EL (cell line): ENCODE data around the gene NPLOC4.

Source experiments
- DNase-seq: peaks from one replicate; pipeline ENCODE4 v3.0.0-alpha.2; 2016

The NPLOC4 gene

DNA sequence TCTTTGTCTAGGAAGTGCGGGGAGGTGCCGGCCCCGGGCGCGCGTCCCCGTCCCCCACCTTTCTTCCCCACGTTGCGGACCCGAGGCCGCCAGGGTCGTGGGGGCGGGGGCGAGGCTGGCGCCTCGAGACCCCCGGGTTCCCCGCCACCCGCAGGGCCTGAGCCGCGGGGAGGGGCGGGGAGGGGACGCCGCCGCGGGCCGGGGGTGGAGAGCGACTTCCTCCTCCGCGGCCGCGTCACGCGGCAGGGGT, 122.5 kb downstream of the NPLOC4 start:
- DNase-seq: no peak

DNA sequence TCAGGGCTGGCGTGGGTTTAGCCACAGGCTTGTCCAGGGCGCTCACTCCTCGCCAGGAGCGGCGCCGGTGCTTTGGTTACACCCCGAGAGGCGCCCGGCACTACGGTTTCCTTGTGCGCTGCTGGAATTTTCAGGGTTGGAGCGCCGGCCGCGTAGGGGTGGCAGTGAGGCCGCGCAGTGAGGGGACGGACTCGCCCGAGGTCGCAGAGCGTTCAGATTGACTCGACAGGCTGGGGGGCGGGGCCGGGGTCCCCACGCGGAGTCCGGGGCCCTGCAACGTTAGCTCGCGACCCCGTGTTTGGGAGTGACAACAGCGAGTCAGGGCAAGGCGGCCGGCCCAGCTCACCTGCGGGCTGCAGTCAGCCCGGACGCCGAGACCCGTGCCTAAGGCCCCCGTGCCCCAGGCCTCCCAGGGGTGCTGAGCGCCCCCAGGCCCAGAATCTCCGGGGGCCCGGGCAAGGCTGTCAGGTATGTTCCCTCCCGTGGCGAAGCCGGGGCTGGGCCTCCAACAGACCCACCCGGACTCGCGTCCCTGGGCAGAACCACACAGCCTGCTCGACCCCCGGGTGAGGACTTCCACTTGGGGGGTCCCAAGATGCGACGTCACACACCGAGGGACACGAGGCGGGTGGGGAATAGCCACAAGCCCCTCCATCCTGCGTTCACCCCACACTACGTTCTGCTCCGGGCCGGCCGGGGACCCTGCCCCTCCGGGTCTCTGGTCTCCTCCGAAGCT, 123.0 kb downstream of the NPLOC4 start:
- peak; percentile 82 for DNase-seq

DNA sequence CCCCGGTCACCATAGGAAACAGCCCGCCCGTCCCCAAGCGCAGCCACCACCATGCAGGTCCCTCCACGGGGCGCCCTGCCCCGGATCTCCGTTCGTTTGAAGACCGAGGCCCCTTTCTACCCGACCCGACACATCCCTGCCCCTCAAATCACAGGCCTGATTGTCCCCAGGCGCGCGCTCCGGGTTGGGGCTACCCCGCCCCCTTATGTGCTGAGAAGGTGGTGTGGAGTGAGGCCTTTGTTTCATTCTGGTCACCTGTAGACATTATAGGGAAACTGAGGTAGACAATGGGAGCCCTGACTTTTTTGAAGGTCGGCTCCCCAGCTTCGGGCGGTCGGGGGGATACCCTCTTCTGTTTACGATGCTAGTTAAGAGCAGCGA, 123.5 kb downstream of the NPLOC4 start:
- DNase-seq: peak; percentile 72

DNA sequence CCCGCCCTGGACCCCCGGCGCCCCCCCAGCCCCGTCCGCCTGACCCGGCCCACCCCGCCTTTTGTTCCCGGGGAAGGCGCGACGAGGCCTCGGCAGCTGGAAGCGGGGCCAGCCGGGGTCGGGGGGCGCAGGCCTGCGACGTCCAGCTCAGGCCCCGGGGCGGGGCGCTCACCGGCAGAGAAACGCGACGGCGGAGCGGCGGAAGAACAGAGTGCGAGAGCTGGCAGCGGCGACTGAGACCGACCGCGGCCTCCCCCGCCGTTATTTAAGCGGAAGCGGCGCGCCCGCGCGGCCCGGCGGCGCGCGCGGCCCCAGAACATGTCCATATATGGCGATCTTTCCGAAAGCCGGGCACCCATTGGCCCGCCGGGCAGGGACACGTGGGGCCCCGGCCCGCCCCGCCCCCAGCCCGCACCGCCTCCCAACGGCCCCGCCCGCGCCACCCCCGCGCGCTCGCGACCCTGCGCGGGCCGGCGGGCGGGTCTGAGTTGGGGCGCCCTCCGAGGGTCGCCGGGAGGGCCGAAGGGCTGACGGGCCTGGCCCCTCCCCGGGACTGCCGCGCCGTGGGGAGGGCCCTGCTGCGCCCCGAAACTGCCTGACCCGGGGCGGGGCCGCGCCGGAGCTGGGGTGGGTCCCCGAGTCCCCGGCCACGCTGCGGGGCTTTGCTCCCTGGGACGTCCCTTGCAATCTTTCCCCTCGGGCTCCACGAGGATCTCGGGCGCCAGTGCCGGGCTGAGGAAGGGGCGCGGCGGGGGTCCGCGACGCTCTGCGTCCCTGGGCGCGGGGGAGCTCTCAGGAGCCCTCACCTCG, 124.1 kb downstream of the NPLOC4 start, which contains the start of gene ACTG1:
TSS of gene ACTG1 (minus strand) at position 238 of the 810 bp plus-strand sequence. CDS start 445 bp downstream, outside the sequence.
- peak; percentile 93 for DNase-seq

DNA sequence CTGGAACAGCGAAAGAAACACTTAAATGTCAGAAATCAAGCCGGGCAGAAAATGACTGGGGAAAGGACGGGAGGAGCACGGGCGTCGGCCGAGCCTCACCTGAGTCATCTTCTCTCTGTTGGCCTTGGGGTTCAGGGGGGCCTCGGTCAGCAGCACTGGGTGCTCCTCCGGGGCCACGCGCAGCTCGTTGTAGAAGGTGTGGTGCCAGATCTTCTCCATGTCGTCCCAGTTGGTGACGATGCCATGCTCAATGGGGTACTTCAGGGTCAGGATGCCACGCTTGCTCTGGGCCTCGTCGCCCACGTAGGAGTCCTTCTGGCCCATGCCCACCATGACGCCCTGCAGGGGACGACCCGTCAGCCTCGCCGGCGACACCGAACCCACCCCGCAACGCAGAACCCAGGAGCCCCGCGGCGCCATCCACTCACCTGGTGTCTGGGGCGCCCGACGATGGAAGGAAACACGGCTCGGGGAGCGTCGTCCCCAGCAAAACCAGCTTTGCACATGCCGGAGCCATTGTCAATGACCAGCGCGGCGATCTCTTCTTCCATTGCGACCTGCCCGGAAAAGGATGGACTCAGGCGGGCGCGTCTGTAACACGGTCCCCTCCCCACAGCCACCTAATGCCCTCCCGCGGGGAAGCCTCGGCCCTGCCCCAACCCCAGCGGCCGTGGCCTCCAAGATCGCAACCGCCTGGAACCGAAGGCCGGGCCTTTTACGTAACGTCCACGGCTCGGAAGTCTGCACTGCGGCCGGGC, 124.9 kb downstream of the NPLOC4 start:
- no peak for DNase-seq

DNA sequence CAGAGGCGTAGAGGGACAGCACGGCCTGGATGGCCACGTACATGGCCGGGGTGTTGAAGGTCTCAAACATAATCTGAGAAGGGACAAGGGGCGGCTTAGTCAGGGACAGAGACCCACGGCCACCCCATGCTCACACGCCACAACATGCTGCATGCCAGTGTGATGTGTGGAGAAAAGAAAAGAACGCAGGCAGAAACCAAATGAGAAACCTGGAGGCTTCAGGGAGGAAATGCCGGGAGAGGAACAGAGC, 125.4 kb downstream of the NPLOC4 start:
- DNase-seq: peak; percentile 38

DNA sequence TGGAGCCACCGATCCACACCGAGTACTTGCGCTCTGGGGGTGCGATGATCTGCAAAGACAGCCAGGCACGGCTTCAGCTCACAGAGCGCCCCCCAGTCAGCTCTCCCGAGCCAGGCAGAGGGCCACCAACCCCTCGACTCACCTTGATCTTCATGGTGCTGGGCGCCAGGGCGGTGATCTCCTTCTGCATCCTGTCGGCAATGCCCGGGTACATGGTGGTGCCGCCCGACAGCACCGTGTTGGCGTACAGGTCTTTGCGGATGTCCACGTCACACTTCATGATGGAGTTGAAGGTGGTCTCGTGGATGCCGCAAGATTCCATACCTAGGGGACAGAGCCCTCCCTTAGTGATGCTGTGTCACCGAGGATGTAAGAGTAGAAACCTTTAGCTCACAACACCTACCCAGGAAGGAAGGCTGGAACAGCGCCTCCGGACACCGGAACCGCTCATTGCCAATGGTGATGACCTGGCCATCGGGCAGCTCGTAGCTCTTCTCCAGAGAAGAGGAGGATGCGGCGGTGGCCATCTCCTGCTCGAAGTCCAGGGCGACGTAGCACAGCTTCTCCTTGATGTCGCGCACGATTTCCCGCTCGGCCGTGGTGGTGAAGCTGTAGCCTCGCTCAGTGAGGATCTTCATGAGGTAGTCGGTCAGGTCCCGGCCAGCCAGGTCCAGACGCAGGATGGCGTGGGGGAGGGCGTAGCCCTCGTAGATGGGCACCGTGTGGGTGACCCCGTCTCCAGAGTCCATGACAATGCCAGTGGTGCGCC, 125.9 kb downstream of the NPLOC4 start:
- no peak for DNase-seq

DNA sequence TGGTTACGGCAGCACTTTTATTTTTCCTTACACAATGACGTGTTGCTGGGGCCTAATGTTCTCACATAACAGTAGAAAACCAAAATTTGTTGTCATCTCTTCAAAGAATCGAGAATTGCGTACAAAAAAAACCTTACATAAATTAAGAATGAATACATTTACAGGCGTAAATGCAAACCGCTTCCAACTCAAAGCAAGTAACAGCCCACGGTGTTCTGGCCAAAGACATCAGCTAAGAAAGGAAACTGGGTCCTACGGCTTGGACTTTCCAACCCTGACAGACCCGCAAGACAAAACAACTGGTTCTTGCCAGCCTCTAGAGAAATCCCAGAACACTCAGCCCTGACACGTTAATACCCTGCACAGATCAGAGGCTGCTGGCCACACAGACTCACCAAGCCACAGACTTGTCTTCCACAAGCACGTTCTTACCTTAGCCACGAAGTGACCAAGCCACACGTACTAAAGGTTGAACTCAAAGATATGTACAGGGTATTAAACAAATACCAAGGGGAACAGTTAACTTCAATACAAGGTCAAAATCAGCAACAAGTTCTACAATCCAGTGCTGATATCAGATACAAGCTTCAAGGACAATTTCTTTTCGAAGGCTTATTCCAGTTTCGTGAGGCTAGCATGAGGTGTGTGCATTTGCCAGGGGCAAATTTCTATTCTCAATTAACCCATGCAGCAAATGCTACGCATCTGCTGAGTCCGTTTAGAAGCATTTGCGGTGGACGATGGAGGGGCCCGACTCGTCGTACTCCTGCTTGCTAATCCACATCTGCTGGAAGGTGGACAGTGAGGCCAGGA, 126.7 kb downstream of the NPLOC4 start:
- peak; percentile 43 for DNase-seq

DNA sequence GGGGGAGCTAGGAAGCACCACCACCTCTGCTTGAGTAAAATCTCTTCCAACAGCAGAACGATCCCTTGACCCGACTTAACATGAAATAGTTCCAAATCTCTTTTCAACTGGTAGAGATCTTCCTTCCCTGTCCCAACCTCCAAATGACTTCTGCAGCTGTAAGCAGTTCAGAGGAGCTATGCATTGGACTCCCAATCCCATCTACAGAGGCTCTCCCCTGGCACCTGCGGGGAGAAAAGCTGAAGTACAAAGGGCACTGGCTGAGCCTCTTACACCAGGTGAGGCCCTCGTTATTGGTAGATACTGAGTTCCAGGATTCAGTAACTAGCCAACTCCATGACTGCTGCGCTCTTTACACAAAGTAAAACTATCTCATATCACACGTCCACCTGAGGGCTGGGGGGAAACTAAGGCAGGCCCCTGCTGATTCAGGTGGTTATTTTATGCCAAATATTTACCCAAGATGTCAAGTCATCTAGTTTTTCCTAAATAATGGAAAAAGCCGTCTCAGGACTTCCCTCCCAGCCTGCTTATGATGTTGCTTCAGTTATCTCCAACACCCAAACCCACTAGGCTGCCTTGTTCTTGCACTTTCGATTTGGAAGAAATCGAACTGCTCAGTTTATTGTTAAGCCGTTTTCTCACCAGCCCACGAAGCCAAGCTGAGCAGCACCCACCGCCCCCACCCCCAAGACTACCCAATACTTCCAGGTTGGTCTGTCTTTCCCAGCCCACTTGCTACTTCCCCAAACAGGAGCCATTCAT, 127.5 kb downstream of the NPLOC4 start:
- peak; percentile 65 for DNase-seq

DNA sequence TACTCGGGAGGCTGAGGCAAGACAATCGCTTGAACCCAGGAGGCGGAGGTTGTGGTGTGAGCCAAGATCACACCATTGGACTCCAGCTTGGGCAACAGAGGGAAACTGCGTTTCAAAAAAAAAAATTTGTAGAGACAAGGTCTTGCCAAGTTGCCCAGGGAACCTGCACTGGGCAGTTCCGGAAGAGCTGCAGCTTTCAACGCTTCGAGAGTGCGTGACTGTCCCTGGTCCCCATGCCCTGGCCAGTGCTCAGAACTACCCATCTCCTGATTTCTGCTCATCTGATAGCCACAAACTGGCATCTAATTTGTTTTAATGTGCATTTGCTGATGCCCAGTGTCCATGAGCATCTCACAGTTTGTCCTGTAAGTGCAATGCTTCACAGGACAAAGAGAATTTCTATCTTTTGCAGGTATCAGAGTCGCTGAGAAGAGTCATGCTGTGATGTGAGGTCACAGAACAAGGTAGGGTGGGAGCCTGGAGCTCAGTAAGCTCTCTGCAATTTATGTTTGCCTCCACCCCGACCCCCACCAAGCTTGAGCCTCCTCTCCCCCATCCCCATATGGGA, 128.2 kb downstream of the NPLOC4 start:
- peak; percentile 78 for DNase-seq
